ENCODE data around the gene TUBA1C. TPM values are rescaled to one million over a fixed set of nuclear protein-coding genes. Genes with fewer than 3 reads are reported as not detected.

The TUBA1C gene
- total RNA-seq: 226 and 369 TPM in 2 replicates

GRCh38 chr12:49264873-49265792 is at the start of gene TUBA1C:
Gene TUBA1C (plus strand): TSS chr12:49265082. CDS start chr12:49265182, 100 bp downstream.

GRCh38 chr12:49295082-49295936 is 30.4 kb downstream of the TUBA1C start, which contains the start of gene PRPH:
Gene PRPH (plus strand): TSS chr12:49295147. CDS start chr12:49295201, 54 bp downstream.

GRCh38 chr12:49322708-49323523 is 58.0 kb downstream of the TUBA1C start, which contains the start of gene TROAP:
Gene TROAP (plus strand): TSS chr12:49323255. CDS start chr12:49323609, 354 bp downstream.

Other genes with a start within 250 kb of the TUBA1C start
- 47.9 and 66.5 TPM in 2 replicates for gene PRKAG1, start 246.3 kb upstream of the TUBA1C start, total RNA-seq
- 12.3 and 15.5 TPM in 2 replicates for gene KMT2D, start 204.3 kb upstream of the TUBA1C start, total RNA-seq
- gene RHEBL1, start 195.1 kb upstream of the TUBA1C start, total RNA-seq: 0.09 and 0.47 TPM in 2 replicates
- gene DHH, start 170.3 kb upstream of the TUBA1C start, total RNA-seq: not detected in 2 replicates
- gene LMBR1L, start 154.2 kb upstream of the TUBA1C start, total RNA-seq: 28.1 and 42.3 TPM in 2 replicates
- gene TUBA1B, start 133.7 kb upstream of the TUBA1C start, total RNA-seq: 467 and 912 TPM in 2 replicates
- gene TUBA1A, start 76.0 kb upstream of the TUBA1C start, total RNA-seq: 310 and 595 TPM in 2 replicates
- 0.09 TPM in 1 of 2 replicates, not detected in the other for gene PRPH, start 30.1 kb downstream of the TUBA1C start, total RNA-seq
- gene TROAP, start 58.2 kb downstream of the TUBA1C start, total RNA-seq: 0.70 and 1.6 TPM in 2 replicates
- gene C1QL4, start 72.1 kb downstream of the TUBA1C start, total RNA-seq: not detected in 2 replicates
- 0.34 and 4.3 TPM in 2 replicates for gene DNAJC22, start 81.8 kb downstream of the TUBA1C start, total RNA-seq
- gene SPATS2, start 102.4 kb downstream of the TUBA1C start, total RNA-seq: 15.3 and 27.0 TPM in 2 replicates